Motor neuron (in vitro differentiated cells): ENCODE measurements around the gene WSCD1. TPM values are rescaled to one million over a fixed set of nuclear protein-coding genes. Genes with fewer than 3 reads are reported as not detected.

ENCODE experiments used
- ATAC-seq, 8 experiments: fragments of 200-7000 bp; cut with Tn5 transposase; replicated peaks in 6 of 8; 2 replicates each; pipeline ENCODE4 v1.8.0; 2021; ENCODE audit warnings: mild to moderate bottlenecking in 8 of 8, moderate library complexity in 8 of 8
- H3K27ac ChIP-seq, 2 donors: fragments of 250-450 bp; sonication (Bioruptor Pico); 2 replicates each; pipeline ENCODE4 v1.9.0; 2021; ENCODE audit warnings: antibody characterized with exemption in 2 of 2, mild to moderate bottlenecking in 2 of 2, moderate library complexity in 1 of 2
- H3K4me1 ChIP-seq, 2 donors: fragments of 250-450 bp; sonication (Bioruptor Pico); replicated peaks in 1 of 2; 2 replicates each; pipeline ENCODE4 v1.6.1; 2021; ENCODE audit warnings: antibody characterized with exemption in 2 of 2, mild to moderate bottlenecking in 2 of 2, moderate library complexity in 1 of 2
- H3K4me3 ChIP-seq, 5 donors: fragments of 250-450 bp; sonication (Bioruptor Pico); 2 replicates each; pipeline ENCODE4 v1.9.0; 2021; ENCODE audit warnings: antibody characterized with exemption in 5 of 5, mild to moderate bottlenecking in 5 of 5, moderate library complexity in 4 of 5
- WGBS, 10 experiments: fragments of 450-650 bp; shearing (Covaris generic); methylation state at CpG; one replicate each; pipeline ENCODE4 v1.0.0; 2022; 5-methylcytosine and 5-hydroxymethylcytosine counted together
- in situ Hi-C, 9 experiments: fragments of 400-800 bp; cut with MboI; loops; one replicate each; pipeline ENCODE4 v1.15.0; 2021; ENCODE audit warnings: low sequenced_read_pairs in 9 of 9, low pct_unique_long_range_greater_than_20kb in 2 of 9; ENCODE audit not compliant: unreplicated experiment in 9 of 9
- total RNA-seq, 8 experiments: library from RNA; unstranded; fragments of 300-600 nt; gene quantifications; 2 replicates each; pipeline versions ENCODE4 v1.2.3 to v1.2.4, GENCODE V29; 2022

WSCD1 gene
- total RNA-seq, 8 experiments from 2014 or later = 0.10 to 28.3 (median 22.9) TPM; not detected in 1

- in situ Hi-C loops = no loop called here
- 0 to 100% (median 91%) methylated on average over 3 of the region's 3 CpGs; no CpG with 5 or more reads in 1 of the 10 experiments for WGBS, 10 experiments
- no peak for ATAC-seq
- H3K4me3 ChIP-seq = no peak overlapping the region
- no peaks in the 10 kb centered on the region for H3K4me1 ChIP-seq
- no peak overlapping the region for H3K27ac ChIP-seq
These were observed 32.4 kb downstream of the WSCD1 start for GRCh38 chr17:6102615-6103014.

GRCh38 chr17:6104956-6105648 lies 34.9 kb downstream of the WSCD1 start:
- ATAC-seq = no peak
- 32 to 97% (median 64%) methylated on average over 3 to 9 of the region's 12 CpGs; no CpG with 5 or more reads in 2 of the 10 experiments for WGBS, 10 experiments
- in situ Hi-C loops = no loop called here
- Histone ChIP-seq H3K27ac (no peak overlapping the region), H3K4me3 (no peak overlapping the region), H3K4me1 (no peaks in the 10 kb centered on the region)

DNA sequence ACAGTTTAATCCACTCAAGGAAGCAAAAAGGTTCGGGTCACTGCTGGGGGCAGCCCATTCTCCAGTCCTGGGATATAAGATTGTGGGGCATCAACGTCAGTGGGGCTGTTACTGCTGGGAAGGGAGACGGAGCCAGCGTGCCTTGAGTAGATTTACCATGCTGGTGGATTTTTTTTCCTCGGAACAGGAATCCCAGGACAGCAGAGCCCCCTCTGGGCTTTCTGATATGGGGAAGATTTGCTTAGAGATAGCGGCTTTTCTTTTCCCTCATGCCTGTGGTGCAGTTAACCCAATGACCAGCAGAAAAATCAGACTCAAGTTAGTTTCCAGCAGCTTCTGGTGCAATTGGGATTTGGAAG lies 35.4 kb downstream of the WSCD1 start:
- in situ Hi-C loops = no loop called here
- WGBS, 10 experiments = 0 to 100% (median 93%) methylated on average over 1 to 3 of the region's 6 CpGs; no CpG with 5 or more reads in 1 of the 10 experiments
- H3K27ac ChIP-seq = no peak overlapping the region
- no peak overlapping the region for H3K4me3 ChIP-seq
- no peaks in the 10 kb centered on the region for H3K4me1 ChIP-seq
- ATAC-seq = no peak

DNA sequence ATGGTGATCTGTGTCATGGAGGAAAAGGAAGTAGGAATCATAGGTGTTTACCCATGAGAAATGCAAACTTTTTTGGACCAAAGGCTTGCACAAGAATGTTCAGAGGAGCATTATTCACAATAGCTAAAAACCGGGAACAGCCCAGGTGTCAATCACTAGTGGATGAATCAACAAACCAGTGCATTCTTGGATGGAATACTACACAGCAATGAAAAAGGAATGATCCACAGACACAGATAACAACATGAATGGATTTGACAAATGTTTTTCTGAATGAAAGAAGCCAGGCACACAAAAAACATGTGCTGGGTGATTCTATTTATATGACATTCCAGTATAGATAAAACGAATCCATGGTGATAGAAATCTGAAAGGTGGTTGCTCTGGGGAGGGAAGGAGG lies 36.0 kb downstream of the WSCD1 start:
- Histone ChIP-seq H3K4me1 (no peaks in the 10 kb centered on the region), H3K27ac (no peak overlapping the region), H3K4me3 (no peak overlapping the region)
- WGBS, 10 experiments = 0 to 100% (median 72%) methylated on average over 1 to 2 of the region's 2 CpGs
- in situ Hi-C loops = no loop called here
- no peak for ATAC-seq

DNA sequence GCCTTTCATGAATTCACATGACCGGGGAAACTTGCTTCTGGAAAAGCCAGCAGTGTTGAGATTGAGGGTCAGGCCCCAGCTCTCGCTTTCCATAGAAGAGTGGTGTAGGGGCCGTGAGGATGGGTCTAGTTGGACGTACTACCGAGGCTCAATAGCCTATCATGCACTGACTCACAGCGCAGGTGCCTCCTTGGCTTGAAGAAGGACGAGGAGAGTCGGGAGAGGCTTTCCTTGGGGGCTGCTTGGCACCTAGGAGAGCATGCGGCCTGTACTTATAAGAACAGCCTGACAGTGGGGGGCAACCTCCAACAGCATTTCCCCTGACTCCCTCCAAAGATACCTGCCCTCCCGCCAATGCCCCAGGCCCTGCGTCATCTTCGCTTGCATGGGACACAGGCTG lies 37.6 kb downstream of the WSCD1 start:
- in situ Hi-C loops = no loop called here
- H3K4me3 ChIP-seq = no peak overlapping the region
- 54 to 100% (median 83%) methylated on average over 3 to 8 of the region's 12 CpGs; no CpG with 5 or more reads in 3 of the 10 experiments for WGBS, 10 experiments

GRCh38 chr17:6108382-6108781 lies 38.2 kb downstream of the WSCD1 start:
- Histone ChIP-seq H3K4me3 (no peak overlapping the region), H3K4me1 (no peaks in the 10 kb centered on the region), H3K27ac (no peak overlapping the region)
- 5 to 100% (median 20%) methylated on average over 1 to 4 of the region's 5 CpGs; no CpG with 5 or more reads in 3 of the 10 experiments for WGBS, 10 experiments
- no peak for ATAC-seq
- in situ Hi-C loops = no loop called here

More for the DNA sequence above, 37.6 kb downstream of the WSCD1 start:
- no peak for ATAC-seq
- Histone ChIP-seq H3K27ac (no peak overlapping the region), H3K4me1 (no peaks in the 10 kb centered on the region)

- in situ Hi-C loops = no loop called here
- no peak overlapping the region for H3K27ac ChIP-seq
- H3K4me3 ChIP-seq = no peak overlapping the region
- WGBS, 10 experiments = 13 to 100% (median 76%) methylated on average over 2 to 4 of the region's 5 CpGs; no CpG with 5 or more reads in 4 of the 10 experiments
- no peaks in the 10 kb centered on the region for H3K4me1 ChIP-seq
- no peak for ATAC-seq
These were observed 38.8 kb downstream of the WSCD1 start for GRCh38 chr17:6108987-6109386.

GRCh38 chr17:6109536-6109935 lies 39.4 kb downstream of the WSCD1 start:
- no peak for ATAC-seq
- in situ Hi-C loops = no loop called here
- 0 to 100% (median 93%) methylated on average over 1 to 3 of the region's 4 CpGs; no CpG with 5 or more reads in 6 of the 10 experiments for WGBS, 10 experiments

GRCh38 chr17:6110088-6110487 lies 39.9 kb downstream of the WSCD1 start:
- ATAC-seq = no peak
- in situ Hi-C loops = no loop called here
- 0 to 80% (median 60%) methylated on average over 1 to 2 of the region's 4 CpGs; no CpG with 5 or more reads in 5 of the 10 experiments for WGBS, 10 experiments
- H3K4me3 ChIP-seq = no peak overlapping the region
- no peak overlapping the region for H3K27ac ChIP-seq
- H3K4me1 ChIP-seq = no peaks in the 10 kb centered on the region

More at GRCh38 chr17:6109536-6109935, 39.4 kb downstream of the WSCD1 start:
- no peak overlapping the region for H3K27ac ChIP-seq
- no peak overlapping the region for H3K4me3 ChIP-seq
- H3K4me1 ChIP-seq = no peaks in the 10 kb centered on the region

DNA sequence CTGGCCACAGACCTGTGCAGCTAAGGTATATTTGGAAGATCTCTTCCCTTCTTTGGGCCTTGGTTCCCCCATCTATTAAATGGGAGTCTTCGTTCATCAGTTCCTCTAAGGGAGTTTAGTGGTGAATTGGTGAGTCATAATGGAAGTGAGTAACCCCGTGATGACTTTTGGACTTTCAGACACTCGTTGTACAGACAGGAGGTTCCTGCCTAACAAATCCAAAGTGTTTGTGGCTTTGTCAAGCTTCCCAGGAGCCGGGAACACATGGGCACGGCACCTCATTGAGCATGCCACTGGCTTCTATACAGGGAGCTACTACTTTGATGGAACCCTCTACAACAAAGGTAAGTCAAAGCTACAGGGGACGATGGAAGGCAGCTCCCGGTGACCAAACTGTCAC lies 40.4 kb downstream of the WSCD1 start:
- Histone ChIP-seq H3K4me3 (no peak overlapping the region), H3K4me1 (no peaks in the 10 kb centered on the region), H3K27ac (no peak overlapping the region)
- 0 to 100% (median 92%) methylated on average over 3 to 7 of the region's 7 CpGs; no CpG with 5 or more reads in 3 of the 10 experiments for WGBS, 10 experiments
- in situ Hi-C loops = no loop called here
- ATAC-seq = no peak

DNA sequence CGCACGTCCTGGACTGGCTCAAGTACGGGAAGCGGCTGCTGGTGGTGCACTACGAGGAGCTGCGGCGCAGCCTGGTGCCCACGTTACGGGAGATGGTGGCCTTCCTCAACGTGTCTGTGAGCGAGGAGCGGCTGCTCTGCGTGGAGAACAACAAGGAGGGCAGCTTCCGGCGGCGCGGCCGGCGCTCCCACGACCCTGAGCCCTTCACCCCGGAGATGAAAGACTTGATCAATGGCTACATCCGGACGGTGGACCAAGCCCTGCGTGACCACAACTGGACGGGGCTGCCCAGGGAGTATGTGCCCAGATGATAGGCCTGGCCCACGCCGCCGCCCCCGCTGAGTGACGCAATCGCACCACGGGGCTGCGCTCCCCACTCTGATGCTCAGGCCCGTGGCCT lies 50.2 kb downstream of the WSCD1 start:
- no peak for ATAC-seq
- 0 to 100% (median 93%) methylated on average over 1 to 16 of the region's 34 CpGs; no CpG with 5 or more reads in 5 of the 10 experiments for WGBS, 10 experiments

GRCh38 chr17:6124856-6125255 lies 54.7 kb downstream of the WSCD1 start:
- H3K4me3 ChIP-seq = no peak overlapping the region
- no peak overlapping the region for H3K27ac ChIP-seq
- H3K4me1 ChIP-seq = no peaks in the 10 kb centered on the region
- no peak for ATAC-seq
- in situ Hi-C loops = no loop called here

More for the DNA sequence above, 50.2 kb downstream of the WSCD1 start:
- Histone ChIP-seq H3K4me3 (no peak overlapping the region), H3K27ac (no peak overlapping the region), H3K4me1 (no peaks in the 10 kb centered on the region)
- in situ Hi-C loops = no loop called here

GRCh38 chr17:6126768-6127167 lies 56.6 kb downstream of the WSCD1 start:
- 43 to 100% (median 60%) methylated on average over 1 of the region's 1 CpG; no CpG with 5 or more reads in 6 of the 10 experiments for whole genome bisulfite sequencing, 10 experiments
- Histone ChIP-seq H3K4me3 (no peak overlapping the region), H3K4me1 (peaks cover 3 to 8% of the 10 kb centered on the region in 2 donors), H3K27ac (no peak overlapping the region)
- ATAC-seq = no peak
- in situ Hi-C loops = no loop called here

DNA sequence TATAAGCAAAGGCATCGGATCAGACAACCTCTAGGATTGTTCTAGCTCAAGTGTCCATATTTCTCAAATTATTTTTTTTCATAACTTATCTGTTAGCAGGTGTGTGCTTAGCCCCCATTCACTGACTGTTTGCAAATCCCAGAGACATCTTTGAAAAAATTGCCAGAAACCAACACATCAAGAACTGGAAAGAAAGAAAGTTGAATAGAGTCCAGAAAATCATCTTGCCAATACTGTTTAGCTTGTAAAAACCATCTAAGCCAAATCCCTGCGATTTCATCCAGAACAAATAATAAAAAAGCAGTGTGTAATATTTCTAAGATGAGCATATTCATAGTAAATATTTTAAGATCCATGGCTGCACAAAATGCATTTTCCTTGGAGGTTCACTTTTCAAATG lies 64.5 kb downstream of the WSCD1 start:
- Histone ChIP-seq H3K27ac (no peak overlapping the region), H3K4me1 (peaks cover 23 to 27% of the 10 kb centered on the region in 2 donors), H3K4me3 (no peak overlapping the region)
- WGBS, 10 experiments = 0 to 100% (median 37%) methylated on average over 1 to 2 of the region's 2 CpGs; no CpG with 5 or more reads in 2 of the 10 experiments
- in situ Hi-C loops = no loop called here
- ATAC-seq = no peak
